ENCODE measurements around the gene MAP3K4. TPM values are rescaled to one million over a fixed set of nuclear protein-coding genes. Genes with fewer than 3 reads are reported as not detected.

MAP3K4 gene
- total RNA-seq, 1 donor: 31.5 TPM

DNA sequence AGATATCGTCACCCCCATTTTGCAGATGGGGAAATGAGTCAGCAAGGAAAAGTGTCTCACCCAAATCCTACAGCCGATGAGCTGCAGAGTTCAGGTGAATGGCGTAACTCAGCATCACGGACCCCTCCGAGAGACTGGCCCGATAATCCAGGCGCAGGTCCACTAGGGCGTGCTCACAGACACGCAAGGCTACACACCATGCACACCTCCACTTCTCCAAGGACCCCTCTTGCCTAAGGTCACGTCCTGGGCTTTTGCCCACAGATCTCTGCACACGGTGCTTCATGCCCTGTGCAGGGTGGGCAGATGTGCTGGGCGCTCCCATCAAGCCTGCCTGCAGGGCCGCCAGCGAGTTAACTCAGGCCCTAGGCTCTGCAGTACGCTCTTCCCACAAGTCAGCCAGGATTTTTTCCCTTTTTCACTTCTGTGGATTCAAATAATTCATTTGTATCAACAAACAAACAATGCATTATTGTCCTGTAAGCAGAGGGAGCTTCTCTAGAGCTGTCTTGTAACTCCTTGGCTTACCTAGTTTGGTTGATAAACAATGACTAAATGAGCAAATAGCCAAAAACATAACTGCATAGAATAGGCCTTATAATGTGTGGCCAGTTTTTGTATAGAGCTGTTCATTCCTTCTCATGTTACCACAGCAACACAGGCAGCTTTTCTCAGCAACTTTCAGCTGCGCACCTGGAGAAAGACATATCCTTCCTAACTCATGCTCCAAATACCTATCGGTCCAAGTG is 143.2 kb downstream of the MAP3K4 start:
- TF ChIP-seq, protein P1, sequence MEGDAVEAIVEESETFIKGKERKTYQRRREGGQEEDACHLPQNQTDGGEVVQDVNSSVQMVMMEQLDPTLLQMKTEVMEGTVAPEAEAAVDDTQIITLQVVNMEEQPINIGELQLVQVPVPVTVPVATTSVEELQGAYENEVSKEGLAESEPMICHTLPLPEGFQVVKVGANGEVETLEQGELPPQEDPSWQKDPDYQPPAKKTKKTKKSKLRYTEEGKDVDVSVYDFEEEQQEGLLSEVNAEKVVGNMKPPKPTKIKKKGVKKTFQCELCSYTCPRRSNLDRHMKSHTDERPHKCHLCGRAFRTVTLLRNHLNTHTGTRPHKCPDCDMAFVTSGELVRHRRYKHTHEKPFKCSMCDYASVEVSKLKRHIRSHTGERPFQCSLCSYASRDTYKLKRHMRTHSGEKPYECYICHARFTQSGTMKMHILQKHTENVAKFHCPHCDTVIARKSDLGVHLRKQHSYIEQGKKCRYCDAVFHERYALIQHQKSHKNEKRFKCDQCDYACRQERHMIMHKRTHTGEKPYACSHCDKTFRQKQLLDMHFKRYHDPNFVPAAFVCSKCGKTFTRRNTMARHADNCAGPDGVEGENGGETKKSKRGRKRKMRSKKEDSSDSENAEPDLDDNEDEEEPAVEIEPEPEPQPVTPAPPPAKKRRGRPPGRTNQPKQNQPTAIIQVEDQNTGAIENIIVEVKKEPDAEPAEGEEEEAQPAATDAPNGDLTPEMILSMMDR (IDR thresholded peaks at IDR 0.05; ENCODE audit: insufficient read depth, low read depth, low read length): no peak
- H3K4me3 ChIP-seq (ENCODE audit: low read depth, low read length): no peak overlapping the region
- no peak for DNase-seq (ENCODE audit: low read depth)

DNA sequence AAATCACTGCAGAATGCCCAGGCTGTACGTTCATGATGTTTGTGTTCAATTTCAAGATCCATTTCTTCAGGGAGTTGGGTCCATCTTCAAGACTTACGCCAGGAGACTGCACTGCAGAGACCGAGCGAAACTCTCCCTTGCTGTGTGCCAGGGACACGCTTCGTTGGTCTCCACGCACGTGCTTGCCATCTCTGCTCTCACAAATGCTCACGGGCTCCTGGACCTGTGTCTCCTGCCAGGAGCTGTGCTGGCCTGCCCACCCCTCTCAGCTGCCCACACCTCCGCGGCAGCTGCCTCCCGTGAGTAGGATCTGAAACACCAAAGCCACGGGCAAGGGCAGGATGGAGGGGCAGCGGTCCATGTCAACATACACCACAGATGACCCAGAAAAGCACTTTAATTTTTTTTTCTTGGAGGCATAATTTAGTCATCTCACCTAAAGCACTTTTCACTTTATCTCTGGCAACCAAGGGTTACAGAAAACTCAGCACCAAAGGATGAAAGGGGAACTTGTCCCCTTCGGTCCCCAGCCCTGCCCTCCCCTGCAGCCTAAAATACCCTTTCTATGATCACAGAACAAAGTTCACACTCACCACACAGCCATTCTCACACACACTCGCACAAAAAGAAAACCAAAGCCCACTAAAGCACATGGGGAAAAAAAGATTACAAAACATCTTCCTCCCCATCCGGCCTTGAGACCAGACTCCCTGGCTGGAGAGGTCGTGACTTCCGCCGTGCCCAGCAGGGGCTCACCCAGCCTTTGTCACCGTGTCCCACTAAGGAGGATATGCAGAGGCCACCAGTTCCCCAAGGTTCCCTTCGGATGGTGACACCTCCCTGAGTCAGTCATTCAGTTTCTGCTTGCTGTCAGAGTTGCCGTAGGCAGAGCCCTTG is 144.4 kb downstream of the MAP3K4 start:
- H3K4me3 ChIP-seq (ENCODE audit: low read depth, low read length): no peak overlapping the region
- no peak for DNase-seq (ENCODE audit: low read depth)
- TF ChIP-seq, protein P1 (IDR thresholded peaks at IDR 0.05; ENCODE audit: insufficient read depth, low read depth, low read length): no peak

DNA sequence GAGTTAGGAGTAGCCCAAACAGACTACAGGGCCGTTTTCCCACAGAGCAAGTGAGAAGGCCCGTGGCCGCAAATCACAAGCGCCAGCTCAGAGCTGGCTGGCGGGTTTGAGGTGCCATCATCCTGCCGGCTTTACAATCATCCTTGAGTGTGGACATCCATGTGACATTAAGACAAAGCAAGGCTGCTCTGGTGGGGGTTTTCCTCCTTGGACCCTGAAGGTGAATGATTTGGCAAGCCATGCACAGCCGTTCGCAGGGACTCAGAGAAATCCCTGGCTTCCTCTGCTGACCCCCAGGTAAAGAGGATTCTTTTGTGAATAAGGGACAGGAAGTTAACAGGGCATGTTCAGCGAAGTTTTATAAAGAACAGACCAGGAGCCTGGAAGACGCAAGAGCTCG is 145.1 kb downstream of the MAP3K4 start:
- H3K4me3 ChIP-seq (ENCODE audit: low read depth, low read length): no peak overlapping the region
- TF ChIP-seq, protein P1 (IDR thresholded peaks at IDR 0.05; ENCODE audit: insufficient read depth, low read depth, low read length): no peak
- no peak for DNase-seq (ENCODE audit: low read depth)

DNA sequence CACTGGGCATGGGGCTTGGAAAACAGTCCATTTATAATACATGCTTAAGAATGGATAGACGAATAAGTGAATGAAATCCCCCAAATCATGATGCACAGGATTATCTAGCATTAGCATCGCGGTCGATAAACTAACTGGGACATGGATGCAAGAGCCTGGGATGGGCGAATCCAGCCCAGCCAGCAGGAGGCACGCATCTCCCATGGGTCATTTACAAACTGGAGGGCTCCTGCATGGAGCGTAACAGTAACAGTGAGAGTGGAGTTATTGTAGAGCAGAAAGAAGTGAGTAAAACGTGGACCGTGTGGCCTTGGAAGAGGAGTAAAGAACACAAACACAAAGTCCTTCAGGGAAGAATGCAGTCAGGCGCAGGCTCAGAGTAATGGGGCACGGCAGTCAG is 145.8 kb downstream of the MAP3K4 start:
- no peak for DNase-seq (ENCODE audit: low read depth)
- TF ChIP-seq, protein P1 (IDR thresholded peaks at IDR 0.05; ENCODE audit: insufficient read depth, low read depth, low read length): no peak
- no peak overlapping the region for H3K4me3 ChIP-seq (ENCODE audit: low read depth, low read length)

DNA sequence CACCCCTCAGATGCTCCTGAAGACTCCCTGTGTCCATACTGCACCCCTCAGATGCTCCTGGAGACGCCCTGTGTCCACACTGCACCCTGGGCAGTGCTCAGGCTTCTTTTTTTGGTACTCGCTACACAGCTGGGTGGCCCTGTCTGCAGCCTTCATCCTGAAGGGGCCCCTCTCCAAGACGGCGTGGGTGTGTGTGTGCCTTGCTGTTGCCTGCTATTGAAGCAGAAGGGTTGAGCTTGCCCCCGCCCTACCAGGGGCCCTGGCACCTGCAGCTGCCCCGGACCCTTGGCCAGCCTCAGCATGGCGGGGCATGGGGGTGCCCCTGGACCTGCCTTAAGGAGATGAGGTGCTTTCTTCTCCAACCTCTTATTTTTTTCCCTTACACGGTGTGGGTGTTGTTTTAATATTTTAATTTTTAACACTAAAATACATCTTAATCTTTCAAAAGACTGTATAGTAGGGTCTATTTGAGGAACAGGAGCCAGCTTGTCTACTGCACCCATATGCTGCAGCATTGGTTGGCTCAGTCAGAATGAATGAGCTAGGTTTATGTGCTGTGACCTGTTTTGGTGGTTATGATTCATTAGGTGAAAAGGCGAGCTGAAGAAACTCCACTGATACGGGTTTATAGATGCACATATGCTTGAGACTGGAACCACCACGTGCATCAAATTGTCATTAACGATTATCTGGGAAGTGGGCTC is 146.4 kb downstream of the MAP3K4 start:
- no peak overlapping the region for H3K4me3 ChIP-seq (ENCODE audit: low read depth, low read length)
- TF ChIP-seq, protein P1 (IDR thresholded peaks at IDR 0.05; ENCODE audit: insufficient read depth, low read depth, low read length): no peak
- DNase-seq (ENCODE audit: low read depth): no peak

DNA sequence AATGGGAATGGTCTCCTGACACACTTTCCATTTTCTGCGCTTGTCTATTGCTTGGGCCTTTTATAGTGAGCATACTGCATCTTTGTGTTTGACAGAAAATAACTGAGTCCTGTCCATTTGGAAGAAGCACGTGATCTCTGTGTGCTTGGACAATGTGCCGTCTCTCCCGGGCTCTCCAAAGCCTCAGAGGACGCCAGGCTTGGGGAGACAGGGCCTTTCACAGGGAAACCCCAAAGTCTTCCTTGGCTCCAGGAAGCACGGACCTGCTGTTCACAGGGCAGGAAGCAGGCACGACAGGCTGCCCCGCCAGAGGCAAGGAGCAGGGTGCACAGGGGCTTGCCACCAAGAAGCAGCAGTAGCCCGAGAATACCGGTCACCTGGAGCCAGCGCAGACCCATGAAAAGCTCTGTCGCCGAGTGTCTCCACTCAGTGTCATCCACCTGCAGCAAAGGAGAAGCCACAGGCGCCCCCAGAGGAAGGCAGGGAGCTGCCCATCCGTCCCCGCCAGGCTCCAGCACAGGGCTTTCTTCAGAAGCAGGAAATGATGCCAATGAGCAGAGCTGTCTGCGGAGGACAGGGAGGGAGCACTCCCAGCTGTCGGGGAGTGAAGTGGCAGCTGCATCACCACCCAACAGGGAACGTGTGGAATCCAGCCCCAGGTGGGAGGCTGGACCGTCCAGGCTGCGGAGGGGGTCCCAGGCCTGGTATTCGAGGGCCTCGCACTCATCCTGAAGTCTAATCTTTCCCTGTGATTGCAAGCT is 147.2 kb downstream of the MAP3K4 start:
- DNase-seq (ENCODE audit: low read depth): no peak
- H3K4me3 ChIP-seq (ENCODE audit: low read depth, low read length): no peak overlapping the region
- TF ChIP-seq, protein P1 (IDR thresholded peaks at IDR 0.05; ENCODE audit: insufficient read depth, low read depth, low read length): no peak

Data from fibroblast of villous mesenchyme (primary cell).